Measurements from ENCODE around the gene COL5A1. TPM values are rescaled to one million over a fixed set of nuclear protein-coding genes. Genes with fewer than 3 reads are reported as not detected.
"Not testable (repeated sequence)": the region's sequence is repeated elsewhere in the genome, so short reads cannot be mapped to it uniquely, and the experiment has no call there.

The COL5A1 gene
- total RNA-seq, 1 donor from 2014 or later, result 4.5 TPM

GRCh38 chr9:134838651-134839454 is 197.2 kb downstream of the COL5A1 start:
- no peak for DNase-seq

- DNase-seq, result no peak
These were observed 198.0 kb downstream of the COL5A1 start for GRCh38 chr9:134839455-134840125.

- DNase-seq, result no peak
These were observed 198.9 kb downstream of the COL5A1 start for GRCh38 chr9:134840511-134840910.

GRCh38 chr9:134841180-134841904 is 199.7 kb downstream of the COL5A1 start:
- DNase-seq, result no peak

GRCh38 chr9:134842321-134842720 is 200.7 kb downstream of the COL5A1 start:
- no peak for DNase-seq

GRCh38 chr9:134843740-134844139 is 202.1 kb downstream of the COL5A1 start:
- DNase-seq, result no peak

GRCh38 chr9:134844821-134845220 is 203.2 kb downstream of the COL5A1 start:
- DNase-seq, result no peak

GRCh38 chr9:134846187-134846586 is 204.6 kb downstream of the COL5A1 start:
- no peak for DNase-seq

- DNase-seq, result no peak
These were observed 205.1 kb downstream of the COL5A1 start for GRCh38 chr9:134846699-134847098.

- no peak for DNase-seq
These were observed 205.5 kb downstream of the COL5A1 start for GRCh38 chr9:134847138-134847537.

GRCh38 chr9:134847752-134848432 is 206.3 kb downstream of the COL5A1 start:
- no peak for DNase-seq

GRCh38 chr9:134848504-134848903 is 206.9 kb downstream of the COL5A1 start:
- no peak for DNase-seq

- no peak for DNase-seq
These were observed 209.0 kb downstream of the COL5A1 start for GRCh38 chr9:134850611-134851010.

GRCh38 chr9:134851020-134851419 is 209.4 kb downstream of the COL5A1 start:
- no peak for DNase-seq

- DNase-seq, result no peak
These were observed 211.5 kb downstream of the COL5A1 start for GRCh38 chr9:134852906-134853654.

GRCh38 chr9:134853893-134854292 is 212.3 kb downstream of the COL5A1 start:
- no peak for DNase-seq

- no peak for DNase-seq
These were observed 213.0 kb downstream of the COL5A1 start for GRCh38 chr9:134854541-134854981.

GRCh38 chr9:134855231-134855899 is 213.8 kb downstream of the COL5A1 start:
- DNase-seq, result no peak

- no peak for DNase-seq
These were observed 214.3 kb downstream of the COL5A1 start for GRCh38 chr9:134855900-134856377.

- DNase-seq, result not testable (repeated sequence)
These were observed 215.8 kb downstream of the COL5A1 start for GRCh38 chr9:134857451-134857850.
